ENCODE data around the gene EPHA3.

EPHA3 gene

GRCh38 chr3:89440386-89440785 lies 333.0 kb downstream of the EPHA3 start:
- Histone ChIP-seq H3K27me3 (replicated peaks; ENCODE audit: control insufficient read depth, insufficient read depth, low read length) (no peaks in the 10 kb centered on the region), H3K36me3 (ENCODE audit: control insufficient read depth, insufficient read depth, low read length) (no peaks in the 10 kb centered on the region), H3K4me3 (replicated peaks; ENCODE audit: low read depth, low read length) (no peak overlapping the region)
- DNase-seq (ENCODE audit: extremely low read depth, insufficient read length) = no peak
- TF ChIP-seq CTCF (IDR thresholded peaks at IDR 0.05; ENCODE audit: insufficient read depth, low read length, poor library complexity, severe bottlenecking) = no peak

GRCh38 chr3:89441141-89441540 lies 333.7 kb downstream of the EPHA3 start:
- no peak for DNase-seq (ENCODE audit: extremely low read depth, insufficient read length)
- H3K27me3 ChIP-seq (replicated peaks; ENCODE audit: control insufficient read depth, insufficient read depth, low read length) = no peaks in the 10 kb centered on the region
- no peak for TF ChIP-seq CTCF (IDR thresholded peaks at IDR 0.05; ENCODE audit: insufficient read depth, low read length, poor library complexity, severe bottlenecking)

GRCh38 chr3:89446593-89446992 lies 339.2 kb downstream of the EPHA3 start:
- Histone ChIP-seq H3K27me3 (replicated peaks; ENCODE audit: control insufficient read depth, insufficient read depth, low read length) (no peaks in the 10 kb centered on the region), H3K4me3 (replicated peaks; ENCODE audit: low read depth, low read length) (no peak overlapping the region), H3K36me3 (ENCODE audit: control insufficient read depth, insufficient read depth, low read length) (no peaks in the 10 kb centered on the region)
- no peak for TF ChIP-seq CTCF (IDR thresholded peaks at IDR 0.05; ENCODE audit: insufficient read depth, low read length, poor library complexity, severe bottlenecking)
- DNase-seq (ENCODE audit: extremely low read depth, insufficient read length) = no peak

More at GRCh38 chr3:89441141-89441540, 333.7 kb downstream of the EPHA3 start:
- H3K36me3 ChIP-seq (ENCODE audit: control insufficient read depth, insufficient read depth, low read length) = no peaks in the 10 kb centered on the region
- H3K4me3 ChIP-seq (replicated peaks; ENCODE audit: low read depth, low read length) = no peak overlapping the region

- DNase-seq (ENCODE audit: extremely low read depth, insufficient read length) = no peak
- Histone ChIP-seq H3K27me3 (replicated peaks; ENCODE audit: control insufficient read depth, insufficient read depth, low read length) (no peaks in the 10 kb centered on the region), H3K4me3 (replicated peaks; ENCODE audit: low read depth, low read length) (no peak overlapping the region), H3K36me3 (ENCODE audit: control insufficient read depth, insufficient read depth, low read length) (no peaks in the 10 kb centered on the region)
- no peak for TF ChIP-seq CTCF (IDR thresholded peaks at IDR 0.05; ENCODE audit: insufficient read depth, low read length, poor library complexity, severe bottlenecking)
Observed at GRCh38 chr3:89447243-89447642, 339.8 kb downstream of the EPHA3 start.

GRCh38 chr3:89449086-89449485 lies 341.7 kb downstream of the EPHA3 start:
- TF ChIP-seq CTCF (IDR thresholded peaks at IDR 0.05; ENCODE audit: insufficient read depth, low read length, poor library complexity, severe bottlenecking) = no peak
- H3K4me3 ChIP-seq (replicated peaks; ENCODE audit: low read depth, low read length) = no peak overlapping the region
- no peaks in the 10 kb centered on the region for H3K27me3 ChIP-seq (replicated peaks; ENCODE audit: control insufficient read depth, insufficient read depth, low read length)
- H3K36me3 ChIP-seq (ENCODE audit: control insufficient read depth, insufficient read depth, low read length) = no peaks in the 10 kb centered on the region
- no peak for DNase-seq (ENCODE audit: extremely low read depth, insufficient read length)

- no peak overlapping the region for H3K4me3 ChIP-seq (replicated peaks; ENCODE audit: low read depth, low read length)
- H3K27me3 ChIP-seq (replicated peaks; ENCODE audit: control insufficient read depth, insufficient read depth, low read length) = no peaks in the 10 kb centered on the region
- no peaks in the 10 kb centered on the region for H3K36me3 ChIP-seq (ENCODE audit: control insufficient read depth, insufficient read depth, low read length)
- no peak for DNase-seq (ENCODE audit: extremely low read depth, insufficient read length)
- no peak for TF ChIP-seq CTCF (IDR thresholded peaks at IDR 0.05; ENCODE audit: insufficient read depth, low read length, poor library complexity, severe bottlenecking)
Observed at GRCh38 chr3:89452066-89452465, 344.6 kb downstream of the EPHA3 start.
